COLO668 (cell line): ENCODE data around the gene TCP11L2.
"Not testable (repeated sequence)": the region's sequence is repeated elsewhere in the genome, so short reads cannot be mapped to it uniquely, and the experiment has no call there.

ENCODE experiments used
- DNase-seq: peaks from one replicate; lab custom pipeline; 2025; ENCODE audit not compliant: unreplicated experiment; lab: John Stamatoyannopoulos, UW

The TCP11L2 gene

DNA sequence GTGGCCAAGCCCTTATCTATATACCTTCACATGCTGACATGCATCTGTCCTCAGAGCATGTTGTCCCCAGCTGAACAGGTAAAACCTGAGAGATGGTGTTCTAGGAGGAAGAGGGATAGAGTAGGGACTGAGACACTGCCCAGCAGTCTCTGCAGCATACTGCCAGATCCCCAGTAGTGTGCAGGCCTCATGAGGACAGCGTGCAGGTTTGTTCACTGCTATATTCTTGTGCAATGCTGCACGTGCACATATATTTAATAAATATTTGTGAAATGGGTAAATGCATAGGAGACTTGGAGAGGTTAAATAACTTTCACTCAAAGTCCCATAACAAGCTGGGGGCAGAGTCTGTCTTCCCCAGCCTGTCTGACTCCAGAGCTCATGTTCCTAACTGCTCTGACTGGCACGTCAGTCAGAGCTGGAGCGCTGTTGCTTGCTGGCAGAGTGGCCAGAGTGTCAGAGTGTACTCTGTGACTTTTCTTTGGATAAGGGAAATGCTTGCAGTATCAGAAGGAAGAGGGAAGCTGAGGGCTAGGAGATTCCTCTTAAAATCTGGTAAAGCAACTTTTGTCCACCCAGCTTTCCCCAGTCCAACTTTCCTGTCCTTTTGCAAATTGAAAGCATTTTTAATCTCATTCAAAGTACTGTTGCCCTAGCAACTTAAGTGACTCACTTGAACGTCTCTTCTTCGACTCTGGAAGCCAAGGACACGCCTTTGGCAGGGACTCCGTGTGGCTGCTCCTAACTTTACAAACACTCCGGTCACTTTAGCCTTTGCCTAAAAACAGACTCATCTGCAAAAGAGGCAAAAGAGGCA lies 40.1 kb downstream of the TCP11L2 start:
- DNase-seq, result no peak

- DNase-seq, result no peak
Measured at GRCh38 chr12:106343214-106343528, 40.6 kb downstream of the TCP11L2 start.

DNA sequence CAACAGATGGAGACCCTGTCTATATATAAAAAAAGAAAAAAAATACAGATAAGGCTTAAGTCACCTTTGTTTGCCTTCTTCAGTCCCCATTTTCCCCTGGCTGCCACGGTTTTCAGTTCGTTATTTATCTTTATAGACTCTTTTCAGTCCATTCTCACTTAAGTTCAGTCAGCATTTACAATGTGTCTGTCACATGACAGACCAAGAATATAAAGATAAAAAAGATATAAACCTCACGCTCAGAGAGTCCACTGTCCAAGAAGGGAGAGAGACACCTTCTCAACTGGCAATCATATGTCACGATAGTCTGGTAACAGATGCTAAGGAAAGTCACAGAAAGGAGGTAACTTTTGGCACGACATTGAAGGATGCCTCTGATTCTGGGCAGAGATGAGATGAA lies 41.6 kb downstream of the TCP11L2 start:
- no peak for DNase-seq

DNA sequence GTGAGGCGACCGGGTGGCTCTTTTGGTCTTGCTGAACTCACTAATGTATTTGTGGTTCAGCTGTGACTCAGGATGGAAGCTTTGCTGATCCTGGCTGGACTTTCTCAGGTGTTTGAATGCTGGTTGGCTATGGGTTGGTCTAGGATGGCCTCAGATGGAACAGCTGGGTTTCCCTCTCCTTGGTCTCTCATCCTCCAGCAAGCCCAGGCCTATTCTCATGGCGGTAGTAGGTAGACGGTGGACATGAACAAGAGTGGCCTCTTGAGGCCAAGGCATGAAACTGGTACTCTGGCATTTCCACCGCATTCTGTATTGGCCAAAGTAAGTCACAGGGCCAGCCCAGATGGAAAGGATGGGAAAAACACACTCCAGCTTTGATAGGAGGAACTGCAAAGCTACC lies 43.2 kb downstream of the TCP11L2 start:
- no peak for DNase-seq

GRCh38 chr12:106348411-106348810 lies 45.9 kb downstream of the TCP11L2 start:
- DNase-seq, result no peak

- no peak for DNase-seq
Measured at GRCh38 chr12:106353175-106353574, 50.6 kb downstream of the TCP11L2 start.

DNA sequence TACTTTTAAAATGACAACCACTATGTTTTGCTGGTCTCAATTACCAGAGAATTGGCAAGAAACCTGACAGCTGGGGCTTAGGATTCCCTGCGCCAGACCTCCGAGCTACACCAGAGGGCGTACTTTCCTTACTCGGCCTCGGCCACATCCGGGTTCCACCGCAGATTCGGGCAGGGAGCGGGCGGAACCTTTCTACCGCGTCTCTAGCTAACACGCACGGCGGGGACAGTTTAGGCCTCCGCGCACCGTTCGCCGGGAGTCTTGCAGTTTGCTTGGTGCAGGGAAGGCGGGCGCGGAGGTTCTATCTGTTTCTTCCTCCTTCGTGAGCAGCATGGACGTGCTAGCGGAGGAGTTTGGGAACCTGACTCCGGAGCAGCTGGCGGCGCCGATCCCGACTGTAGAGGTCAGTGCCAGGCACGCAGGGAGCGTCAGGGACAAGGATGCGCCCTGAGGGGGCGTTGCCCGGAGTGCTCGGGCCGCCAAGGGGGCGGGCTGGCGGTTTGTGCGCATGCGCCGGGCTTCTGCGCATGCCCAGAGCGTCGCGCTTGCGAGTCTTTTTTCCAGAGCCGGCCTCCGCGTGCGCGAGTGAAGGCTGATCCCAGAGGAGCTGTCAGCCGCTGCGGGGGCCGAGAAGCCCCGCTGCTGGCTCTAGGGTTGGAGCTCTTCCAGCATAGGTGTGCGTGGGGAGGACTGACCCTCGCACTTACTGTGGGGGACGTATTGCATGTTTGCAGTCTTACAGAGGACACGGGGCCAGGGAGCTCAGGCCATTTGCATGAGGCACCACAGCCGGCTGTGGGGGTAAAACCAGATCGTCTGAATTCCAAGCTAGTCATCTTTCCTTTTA lies 55.2 kb downstream of the TCP11L2 start, which contains the start of gene POLR3B:
Gene POLR3B, plus strand, starts transcription at position 200 of the 847 bp plus-strand sequence. Its CDS starts 132 bp downstream, at position 332.
- DNase-seq, result peak; percentile 97

GRCh38 chr12:106358396-106359241 lies 56.1 kb downstream of the TCP11L2 start:
- peak; percentile 56 for DNase-seq

- DNase-seq, result no peak
Measured at GRCh38 chr12:106359646-106360399, 57.3 kb downstream of the TCP11L2 start.

DNA sequence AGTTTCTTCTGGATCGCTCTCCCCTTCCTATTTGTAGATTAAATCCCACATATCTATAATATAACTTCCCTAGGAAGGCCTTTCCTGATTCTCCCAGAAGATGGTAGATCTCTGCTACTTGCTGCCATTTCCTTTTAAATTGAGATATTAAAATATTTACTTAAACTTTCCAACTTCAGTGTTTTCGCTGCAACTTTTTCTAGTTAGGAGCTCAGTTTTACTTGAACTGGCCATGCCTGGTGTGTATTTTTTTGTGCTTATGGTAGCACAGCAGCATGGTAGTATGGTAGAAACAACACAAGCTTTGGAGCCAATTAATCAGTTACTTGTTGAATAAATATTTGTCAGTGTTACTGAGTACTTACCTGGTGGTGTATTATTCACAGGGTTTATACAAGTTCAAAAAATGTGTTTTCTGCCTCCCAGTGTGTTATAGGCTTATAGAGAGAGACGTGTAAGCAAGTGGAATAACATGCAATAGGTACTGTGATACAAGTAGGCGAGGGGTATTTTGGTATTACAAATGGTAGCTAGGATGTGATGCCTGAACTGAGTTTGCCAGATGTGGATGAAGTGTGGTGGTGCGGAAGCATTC lies 58.0 kb downstream of the TCP11L2 start:
- no peak for DNase-seq

- DNase-seq, result no peak
Measured at GRCh38 chr12:106362971-106363370, 60.4 kb downstream of the TCP11L2 start.

- DNase-seq, result no peak
Measured at GRCh38 chr12:106364261-106364660, 61.7 kb downstream of the TCP11L2 start.

DNA sequence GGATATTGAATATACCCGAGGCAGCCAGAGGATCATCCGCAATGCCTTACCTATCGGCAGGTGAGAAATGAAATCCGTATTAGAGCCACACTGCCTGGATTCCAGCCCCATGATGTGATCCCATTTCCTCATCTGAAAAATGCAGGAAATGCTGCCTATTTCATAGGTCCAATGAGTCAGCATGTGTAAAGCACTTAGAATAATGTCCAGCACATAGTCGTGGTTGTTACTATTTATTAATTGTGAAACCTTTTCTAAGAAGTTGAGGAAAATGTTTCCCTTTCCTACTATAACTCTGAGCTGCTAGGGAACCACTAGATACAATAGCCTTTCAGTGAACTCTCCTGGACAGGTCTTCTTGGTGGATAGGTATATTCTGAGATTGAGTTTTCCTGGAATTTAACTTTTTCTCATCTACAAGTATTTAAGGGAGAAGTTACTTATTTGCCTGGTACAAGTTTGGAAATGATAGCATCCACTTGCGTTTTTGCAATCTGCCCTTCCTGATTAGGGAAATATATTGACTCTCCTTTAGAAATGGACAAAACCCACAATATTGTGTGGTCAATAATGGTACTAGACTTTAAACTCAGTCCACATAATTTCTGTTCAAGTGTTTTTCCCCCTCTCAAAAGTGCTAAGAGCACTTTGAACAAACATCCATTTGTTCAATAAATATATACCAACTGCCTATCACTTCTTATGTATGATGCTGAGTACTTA lies 67.3 kb downstream of the TCP11L2 start:
- no peak for DNase-seq

GRCh38 chr12:106378788-106379187 lies 76.3 kb downstream of the TCP11L2 start:
- DNase-seq, result no peak

GRCh38 chr12:106380954-106381353 lies 78.4 kb downstream of the TCP11L2 start:
- DNase-seq, result no peak

- not testable (repeated sequence) for DNase-seq
Measured at GRCh38 chr12:106381866-106382265, 79.3 kb downstream of the TCP11L2 start.

DNA sequence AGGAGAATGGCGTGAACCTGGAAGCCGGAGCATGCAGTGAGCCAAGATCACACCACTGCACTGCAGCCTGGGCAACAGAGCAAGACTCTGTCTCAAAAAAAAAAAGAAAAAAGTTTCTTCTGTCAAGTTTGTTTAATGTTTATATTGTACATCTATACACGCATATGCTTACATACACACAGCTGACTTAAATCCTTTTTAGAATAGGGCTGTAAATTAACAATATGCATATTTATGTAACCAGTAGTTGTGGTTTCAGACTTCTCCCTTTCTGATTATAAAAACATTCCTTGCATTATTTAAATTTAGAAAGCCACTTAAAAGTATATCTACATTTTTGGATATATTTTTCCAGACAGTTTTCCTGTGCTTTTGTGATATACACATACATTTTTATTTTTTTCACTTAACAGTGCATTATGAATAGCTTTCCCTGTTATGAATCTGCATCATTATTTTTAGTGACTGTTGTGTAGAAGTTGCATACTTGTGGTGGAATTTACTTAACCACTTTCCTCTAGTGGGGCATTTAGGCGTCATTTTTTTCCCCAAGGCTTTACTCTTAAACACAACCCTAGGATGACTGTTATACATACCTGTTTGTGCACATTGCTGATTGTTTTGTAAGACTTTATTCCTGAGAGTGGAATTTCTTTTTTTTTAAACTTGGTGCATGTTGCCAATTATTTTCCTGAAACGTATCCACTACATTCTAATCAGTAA lies 84.4 kb downstream of the TCP11L2 start:
- no peak for DNase-seq

GRCh38 chr12:106387848-106388377 lies 85.4 kb downstream of the TCP11L2 start:
- DNase-seq, result no peak

DNA sequence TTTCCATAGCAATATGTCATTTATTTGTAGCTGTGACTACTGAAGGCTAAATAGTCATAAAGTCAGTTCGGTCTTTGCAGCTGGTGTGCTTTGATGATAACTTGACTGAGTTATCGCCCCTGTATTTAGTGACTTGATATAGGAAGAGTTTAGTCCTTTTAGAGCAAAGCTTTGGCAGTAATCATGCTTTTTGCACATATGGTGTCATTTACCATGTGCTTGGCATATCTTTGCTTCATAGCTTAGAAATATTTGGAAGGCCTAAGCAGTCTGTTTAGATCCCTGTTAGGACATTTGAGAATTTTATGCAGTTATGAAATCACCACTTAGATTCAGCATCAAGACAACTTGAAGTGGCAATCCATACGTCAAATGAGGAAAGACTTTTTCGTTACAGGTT lies 86.6 kb downstream of the TCP11L2 start:
- no peak for DNase-seq
